ENCODE measurements around the gene DMD. TPM values are rescaled to one million over a fixed set of nuclear protein-coding genes. Genes with fewer than 3 reads are reported as not detected.

DMD gene
- total RNA-seq, 1 donor from 2014 or later, result 22.2 TPM

DNA sequence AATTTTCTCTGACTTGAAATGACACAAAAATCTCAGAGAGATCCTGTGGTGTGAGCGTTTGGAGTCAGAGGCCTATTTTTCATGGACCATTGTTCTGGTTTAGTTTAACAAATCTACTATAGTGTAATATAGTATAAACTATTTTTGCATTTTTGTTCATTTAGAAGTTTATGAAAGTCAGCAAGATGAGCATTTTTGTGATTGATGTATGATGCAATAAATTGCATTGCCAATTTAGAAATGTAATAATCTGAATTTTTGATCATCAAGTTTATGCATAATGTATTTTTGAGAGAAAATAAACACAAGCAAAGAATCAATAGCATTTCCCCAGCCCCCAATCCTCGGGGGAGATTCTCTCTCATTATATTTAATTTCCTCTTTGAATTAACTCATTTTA is 1620.0 kb downstream of the DMD start:
- Mint-ChIP-seq H3K4me1 (ENCODE audit: low read depth, unreplicated experiment) (peaks cover 21% of the 10 kb centered on the region), H3K27me3 (ENCODE audit: low read depth, unreplicated experiment) (no peaks in the 10 kb centered on the region), H3K9me3 (ENCODE audit: unreplicated experiment) (no peaks in the 10 kb centered on the region), H3K27ac (ENCODE audit: unreplicated experiment) (no peak overlapping the region), H3K4me3 (ENCODE audit: unreplicated experiment) (no peak overlapping the region), H3K36me3 (ENCODE audit: low read depth, unreplicated experiment) (no peaks in the 10 kb centered on the region)
- DNase-seq (ENCODE audit: low read depth), result no peak
- Histone ChIP-seq H3K9me3 (ENCODE audit: insufficient read depth, low read depth, low read length) (no peaks in the 10 kb centered on the region), H3K27me3 (ENCODE audit: insufficient read depth, low read length) (no peaks in the 10 kb centered on the region), H3K4me2 (ENCODE audit: low read length) (no peak overlapping the region), H3K79me2 (ENCODE audit: insufficient read depth, low read length) (no peaks in the 10 kb centered on the region), H3K4me1 (ENCODE audit: insufficient read depth, low read length) (no peaks in the 10 kb centered on the region), H2AFZ (ENCODE audit: low read depth, low read length) (no peak overlapping the region), H3K4me3 (ENCODE audit: insufficient read depth, low read depth, low read length) (no peak overlapping the region), H3K27ac (ENCODE audit: low read depth, low read length) (no peak overlapping the region), H4K20me1 (ENCODE audit: insufficient read depth, low read length) (no peaks in the 10 kb centered on the region), H3K9ac (ENCODE audit: low read length) (no peak overlapping the region), H3K36me3 (ENCODE audit: insufficient read depth, low read length) (no peaks in the 10 kb centered on the region)
- TF ChIP-seq EZH2 (IDR thresholded peaks at IDR 0.05; ENCODE audit: insufficient read depth, low read length) (no peak), CTCF (IDR thresholded peaks at IDR 0.05; ENCODE audit: insufficient read depth, low read depth, low read length) (no peak)
- FAIRE-seq, result peak; percentile 99

DNA sequence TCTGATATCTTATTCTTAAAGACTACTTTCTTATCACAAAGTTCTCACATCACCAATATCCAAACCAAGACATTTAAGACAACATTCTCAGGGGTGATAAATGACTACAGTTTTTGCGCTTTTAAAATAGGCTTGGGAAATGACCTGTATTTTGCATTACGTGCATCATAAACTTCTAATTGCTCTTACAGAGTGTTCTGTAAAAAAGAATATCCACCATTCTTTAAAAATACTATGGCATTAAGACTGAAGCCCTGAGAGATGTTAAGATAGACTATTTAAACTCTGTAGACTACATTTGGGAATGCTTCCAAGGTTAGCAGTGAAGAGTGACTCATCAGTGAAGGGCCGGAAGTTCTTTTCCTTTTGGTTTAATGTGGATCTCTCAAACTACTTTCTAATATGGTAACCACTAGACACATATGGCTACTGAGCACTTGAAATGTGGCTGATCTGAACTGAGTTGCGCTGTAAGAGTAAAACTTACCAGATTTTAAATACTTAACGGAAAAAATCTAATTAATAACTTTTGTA is 1620.7 kb downstream of the DMD start:
- Histone ChIP-seq H4K20me1 (ENCODE audit: insufficient read depth, low read length) (no peaks in the 10 kb centered on the region), H3K36me3 (ENCODE audit: insufficient read depth, low read length) (no peaks in the 10 kb centered on the region), H3K9me3 (ENCODE audit: insufficient read depth, low read depth, low read length) (no peaks in the 10 kb centered on the region), H3K4me2 (ENCODE audit: low read length) (no peak overlapping the region), H3K27ac (ENCODE audit: low read depth, low read length) (no peak overlapping the region), H3K4me1 (ENCODE audit: insufficient read depth, low read length) (no peaks in the 10 kb centered on the region), H3K79me2 (ENCODE audit: insufficient read depth, low read length) (no peaks in the 10 kb centered on the region), H2AFZ (ENCODE audit: low read depth, low read length) (no peak overlapping the region), H3K27me3 (ENCODE audit: insufficient read depth, low read length) (no peaks in the 10 kb centered on the region), H3K9ac (ENCODE audit: low read length) (no peak overlapping the region), H3K4me3 (ENCODE audit: insufficient read depth, low read depth, low read length) (no peak overlapping the region)
- DNase-seq (ENCODE audit: low read depth), result peak; percentile 65
- no peak for TF ChIP-seq CTCF (IDR thresholded peaks at IDR 0.05; ENCODE audit: insufficient read depth, low read depth, low read length)
- TF ChIP-seq EZH2 (IDR thresholded peaks at IDR 0.05; ENCODE audit: insufficient read depth, low read length), result no peak
- FAIRE-seq, result peak; percentile 94
- no peaks in the 10 kb centered on the region for H3K9me3 Mint-ChIP-seq (ENCODE audit: unreplicated experiment)
- no peaks in the 10 kb centered on the region for H3K27me3 Mint-ChIP-seq (ENCODE audit: low read depth, unreplicated experiment)
- H3K4me1 Mint-ChIP-seq (ENCODE audit: low read depth, unreplicated experiment), result peaks cover 21% of the 10 kb centered on the region
- no peak overlapping the region for H3K4me3 Mint-ChIP-seq (ENCODE audit: unreplicated experiment)
- H3K27ac Mint-ChIP-seq (ENCODE audit: unreplicated experiment), result peak overlapping the region; percentile 91
- H3K36me3 Mint-ChIP-seq (ENCODE audit: low read depth, unreplicated experiment), result no peaks in the 10 kb centered on the region

DNA sequence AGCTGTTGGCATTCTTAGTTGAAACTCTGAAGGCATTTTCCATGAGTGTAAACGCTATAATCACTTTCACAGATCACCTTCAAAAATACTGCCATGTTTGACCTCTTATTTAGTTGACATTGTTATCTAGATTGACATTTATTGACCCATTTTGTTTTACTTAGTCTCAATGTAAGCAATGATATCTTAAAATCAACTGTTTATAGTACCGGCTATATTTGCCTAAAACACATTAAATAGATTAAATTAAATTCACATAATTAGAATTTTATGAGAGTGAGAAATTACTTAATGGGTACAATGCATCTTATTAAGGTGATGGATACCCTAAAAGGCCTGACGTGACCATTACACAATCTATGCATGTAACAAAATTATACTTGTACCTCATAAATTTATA is 1621.8 kb downstream of the DMD start:
- no peak overlapping the region for H3K4me3 ChIP-seq (ENCODE audit: insufficient read depth, low read depth, low read length)

More for the DNA sequence above, 1621.8 kb downstream of the DMD start:
- Histone ChIP-seq H3K36me3 (ENCODE audit: insufficient read depth, low read length) (no peaks in the 10 kb centered on the region), H3K4me1 (ENCODE audit: insufficient read depth, low read length) (no peaks in the 10 kb centered on the region), H3K9me3 (ENCODE audit: insufficient read depth, low read depth, low read length) (no peaks in the 10 kb centered on the region), H3K27ac (ENCODE audit: low read depth, low read length) (no peak overlapping the region), H2AFZ (ENCODE audit: low read depth, low read length) (no peak overlapping the region), H3K4me2 (ENCODE audit: low read length) (no peak overlapping the region), H3K27me3 (ENCODE audit: insufficient read depth, low read length) (no peaks in the 10 kb centered on the region), H4K20me1 (ENCODE audit: insufficient read depth, low read length) (no peaks in the 10 kb centered on the region), H3K79me2 (ENCODE audit: insufficient read depth, low read length) (no peaks in the 10 kb centered on the region), H3K9ac (ENCODE audit: low read length) (no peak overlapping the region)
- Mint-ChIP-seq H3K4me1 (ENCODE audit: low read depth, unreplicated experiment) (peaks cover 21% of the 10 kb centered on the region), H3K27me3 (ENCODE audit: low read depth, unreplicated experiment) (no peaks in the 10 kb centered on the region), H3K9me3 (ENCODE audit: unreplicated experiment) (no peaks in the 10 kb centered on the region), H3K4me3 (ENCODE audit: unreplicated experiment) (no peak overlapping the region), H3K27ac (ENCODE audit: unreplicated experiment) (no peak overlapping the region), H3K36me3 (ENCODE audit: low read depth, unreplicated experiment) (no peaks in the 10 kb centered on the region)
- FAIRE-seq (peak; percentile 88), DNase-seq (ENCODE audit: low read depth) (no peak)
- no peak for TF ChIP-seq CTCF (IDR thresholded peaks at IDR 0.05; ENCODE audit: insufficient read depth, low read depth, low read length)
- no peak for TF ChIP-seq EZH2 (IDR thresholded peaks at IDR 0.05; ENCODE audit: insufficient read depth, low read length)

All from astrocyte (in vitro differentiated cells and primary cell).